GM12864 (cell line): Measurements from ENCODE around the gene FYCO1.

Experiments used
- DNase-seq: peaks from one replicate; pipeline ENCODE4 v3.0.0-alpha.2; 2011; ENCODE audit warnings: low read depth
- H3K4me3 ChIP-seq: 2 replicates; pipeline ENCODE4 v1.5.1; 2011; ENCODE audit warnings: mild to moderate bottlenecking, low read depth, low read length, control low read depth
- TF ChIP-seq, protein P1 (sequence below): IDR thresholded peaks from 2 replicates; pipeline ENCODE4 v1.5.1; 2011; ENCODE audit warnings: low read depth, mild to moderate bottlenecking, moderate library complexity, low read length, control low read depth, inconsistent platforms; ENCODE audit errors: missing control alignments

FYCO1 gene

DNA sequence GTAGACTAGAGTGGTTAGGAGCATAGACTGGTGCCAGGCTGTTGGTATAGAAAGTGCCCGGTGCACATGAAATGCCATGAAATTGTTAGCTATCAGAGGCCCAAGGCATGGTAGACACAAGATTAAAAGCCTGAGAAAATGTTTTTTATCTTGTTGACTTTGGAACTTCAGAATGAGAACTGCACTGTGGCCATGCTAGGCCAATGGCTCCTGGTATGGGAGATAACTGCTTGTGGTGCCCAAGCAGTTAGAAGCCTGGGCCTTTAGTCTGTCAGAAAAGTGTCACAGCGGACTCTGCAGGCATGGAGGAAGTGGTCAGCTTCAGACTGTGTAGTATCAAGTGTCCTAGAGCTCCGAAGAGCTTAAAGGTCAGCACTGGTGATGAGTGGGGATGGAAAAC, 11.9 kb downstream of the FYCO1 start:
- TF ChIP-seq, protein P1, sequence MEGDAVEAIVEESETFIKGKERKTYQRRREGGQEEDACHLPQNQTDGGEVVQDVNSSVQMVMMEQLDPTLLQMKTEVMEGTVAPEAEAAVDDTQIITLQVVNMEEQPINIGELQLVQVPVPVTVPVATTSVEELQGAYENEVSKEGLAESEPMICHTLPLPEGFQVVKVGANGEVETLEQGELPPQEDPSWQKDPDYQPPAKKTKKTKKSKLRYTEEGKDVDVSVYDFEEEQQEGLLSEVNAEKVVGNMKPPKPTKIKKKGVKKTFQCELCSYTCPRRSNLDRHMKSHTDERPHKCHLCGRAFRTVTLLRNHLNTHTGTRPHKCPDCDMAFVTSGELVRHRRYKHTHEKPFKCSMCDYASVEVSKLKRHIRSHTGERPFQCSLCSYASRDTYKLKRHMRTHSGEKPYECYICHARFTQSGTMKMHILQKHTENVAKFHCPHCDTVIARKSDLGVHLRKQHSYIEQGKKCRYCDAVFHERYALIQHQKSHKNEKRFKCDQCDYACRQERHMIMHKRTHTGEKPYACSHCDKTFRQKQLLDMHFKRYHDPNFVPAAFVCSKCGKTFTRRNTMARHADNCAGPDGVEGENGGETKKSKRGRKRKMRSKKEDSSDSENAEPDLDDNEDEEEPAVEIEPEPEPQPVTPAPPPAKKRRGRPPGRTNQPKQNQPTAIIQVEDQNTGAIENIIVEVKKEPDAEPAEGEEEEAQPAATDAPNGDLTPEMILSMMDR, result no peak
- DNase-seq, result no peak

DNA sequence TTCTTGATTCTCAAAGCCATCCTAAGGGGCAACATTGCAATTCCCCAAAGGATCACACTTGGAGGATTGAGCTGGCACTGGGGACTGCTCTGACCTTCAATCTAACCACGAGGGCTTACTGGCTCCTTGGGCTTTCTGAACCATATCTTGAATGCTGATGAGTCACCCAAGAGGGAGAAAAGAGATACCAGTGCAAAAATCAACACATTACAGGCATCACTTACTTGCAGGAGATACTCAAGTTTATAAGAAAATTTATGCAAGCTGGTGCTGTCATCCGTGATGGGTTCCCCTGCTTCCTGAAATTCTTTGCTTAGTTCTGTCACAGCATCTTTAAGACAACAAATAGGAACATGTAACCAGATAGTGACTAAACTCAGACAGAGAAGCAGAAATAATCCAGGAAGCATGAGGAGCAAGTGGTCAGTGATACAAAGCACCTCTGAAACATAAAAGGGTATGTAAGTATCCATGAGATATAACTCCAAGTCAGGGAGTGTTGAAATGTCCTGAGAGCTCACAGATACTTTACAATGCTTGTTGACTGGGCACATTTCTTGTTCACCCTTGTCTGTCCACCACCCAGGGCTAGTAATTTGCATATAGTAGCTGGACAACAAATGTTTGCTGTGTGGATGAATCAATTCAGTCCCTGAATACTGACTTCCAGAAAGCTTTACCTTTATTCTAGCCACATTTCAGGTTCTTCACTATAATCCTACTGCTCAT, 14.1 kb downstream of the FYCO1 start:
- H3K4me3 ChIP-seq, result no peak overlapping the region
- TF ChIP-seq, protein P1, result no peak
- DNase-seq, result no peak

More for the DNA sequence above, 11.9 kb downstream of the FYCO1 start:
- H3K4me3 ChIP-seq, result no peak overlapping the region

DNA sequence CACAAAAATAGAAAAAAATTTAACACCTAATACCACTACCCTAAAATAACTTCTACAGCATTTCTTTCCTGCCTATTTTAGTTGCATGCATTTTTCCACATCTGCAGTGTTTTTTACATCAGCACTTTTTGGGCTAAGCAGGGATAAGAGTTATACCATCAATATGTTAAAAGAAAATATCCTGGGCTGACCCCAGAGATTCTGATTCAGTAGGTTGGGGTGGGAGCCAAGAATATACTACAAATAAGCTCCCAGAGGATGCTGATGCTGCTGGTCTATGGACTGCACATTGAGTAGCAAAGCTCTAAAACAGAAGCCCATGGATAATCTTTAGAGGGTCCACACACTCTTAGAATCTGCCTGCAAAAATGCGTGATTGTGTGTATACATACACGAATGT, 14.8 kb downstream of the FYCO1 start:
- no peak overlapping the region for H3K4me3 ChIP-seq
- TF ChIP-seq, protein P1, result no peak
- DNase-seq, result no peak

DNA sequence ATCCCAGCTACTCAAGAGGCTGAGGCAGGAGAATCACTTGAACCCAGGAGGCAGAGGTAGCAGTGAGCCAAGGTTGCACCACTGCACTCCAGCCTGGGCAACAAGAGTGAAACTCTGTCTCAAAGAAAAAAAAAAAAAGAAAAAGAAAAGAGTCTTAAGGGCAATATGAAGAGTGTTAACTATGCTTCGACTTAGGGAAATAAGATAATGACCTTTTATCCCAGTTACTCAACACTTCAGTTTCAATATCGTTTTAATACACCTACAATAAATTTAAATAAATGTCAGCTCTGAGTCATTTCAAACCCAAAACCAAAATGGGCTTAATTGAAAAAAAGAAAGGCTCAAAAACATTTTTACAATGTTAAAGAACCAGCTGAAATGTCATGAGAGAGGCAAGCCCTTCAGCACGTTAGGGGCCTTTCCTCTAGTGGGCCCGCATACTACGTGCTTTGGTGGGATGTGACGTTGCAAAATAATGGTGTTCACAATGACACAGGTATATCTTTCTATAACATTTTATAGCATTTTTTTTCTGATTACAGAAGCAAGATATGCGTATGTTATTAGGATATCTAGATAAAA, 15.3 kb downstream of the FYCO1 start:
- no peak overlapping the region for H3K4me3 ChIP-seq
- DNase-seq, result no peak
- TF ChIP-seq, protein P1, result no peak

DNA sequence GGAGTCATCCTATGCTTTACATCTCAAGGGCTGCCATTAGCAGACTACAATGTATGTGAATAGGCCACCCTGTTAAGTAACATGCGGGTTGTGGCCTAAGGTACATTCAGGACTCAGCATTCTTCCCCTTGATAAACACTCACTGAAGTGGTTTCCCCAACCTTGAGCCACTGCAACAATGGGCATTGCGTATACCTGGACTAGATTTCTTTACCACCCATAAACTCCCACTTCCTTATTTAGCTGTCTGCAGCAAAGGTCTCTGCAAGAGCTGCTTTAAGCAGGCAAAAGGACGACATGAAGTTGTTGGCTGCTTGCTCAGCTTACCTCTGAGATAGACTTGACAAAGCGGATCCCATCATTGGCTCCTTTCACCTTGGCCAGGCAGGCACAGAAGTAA, 16.2 kb downstream of the FYCO1 start:
- TF ChIP-seq, protein P1, result no peak
- H3K4me3 ChIP-seq, result no peak overlapping the region
- DNase-seq, result no peak

DNA sequence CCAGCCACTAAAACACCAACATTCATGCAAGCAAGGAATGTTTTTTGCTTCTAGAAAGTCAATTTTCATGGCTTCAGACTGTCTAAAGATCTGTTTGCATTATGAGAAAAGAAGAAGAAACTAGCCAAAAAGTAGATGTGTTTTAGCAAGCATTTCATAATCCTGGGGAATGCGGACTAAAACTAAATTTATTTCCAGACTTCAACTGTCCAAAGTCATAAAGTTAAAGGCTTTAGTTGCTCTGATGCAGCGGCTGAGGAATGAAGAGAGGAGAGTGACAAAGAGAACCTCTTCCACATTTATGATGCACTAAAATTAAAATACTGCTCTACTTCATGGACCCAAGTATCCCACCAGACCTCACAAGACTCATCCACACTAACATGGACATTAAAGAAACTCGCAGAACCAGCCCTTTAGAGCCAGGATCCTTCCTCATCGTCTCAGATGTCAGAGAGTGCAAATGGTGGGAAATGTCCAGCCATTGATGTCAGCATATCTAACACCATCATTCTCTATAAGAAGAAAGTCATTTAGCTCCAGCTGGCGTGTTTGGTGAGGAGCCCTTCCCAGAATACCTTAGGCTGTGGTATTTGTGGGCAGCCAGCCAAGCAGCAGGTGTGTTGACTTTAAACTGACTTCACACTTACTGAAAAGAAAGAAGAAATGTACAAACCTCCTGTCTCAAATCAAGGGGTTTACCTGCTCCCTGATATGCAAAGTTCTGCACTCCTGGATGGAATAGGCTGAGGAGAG, 17.4 kb downstream of the FYCO1 start:
- TF ChIP-seq, protein P1, result no peak
- H3K4me3 ChIP-seq, result no peak overlapping the region
- DNase-seq, result no peak
